Nephron (organoid): Measurements from ENCODE around the gene CHIT1.
A peak's percentile ranks its signal among the peaks of the same experiment; 100 is the strongest.

Experiments used
- H3K27ac Mint-ChIP-seq, 3 experiments: 2 replicates each; pipeline ENCODE4 v1.8.0; 2020; ENCODE audit warnings: mixed read lengths in 3 of 3, mild to moderate bottlenecking in 2 of 3, moderate library complexity in 1 of 3
- H3K27me3 Mint-ChIP-seq: 2 replicates; pipeline ENCODE4 v1.8.0; 2021; ENCODE audit warnings: low read depth, mild to moderate bottlenecking, moderate library complexity, mixed read lengths
- H3K36me3 Mint-ChIP-seq: 2 replicates; pipeline ENCODE4 v1.8.0; 2020; ENCODE audit warnings: low read depth, mixed read lengths
- H3K4me1 Mint-ChIP-seq: 2 replicates; pipeline ENCODE4 v1.8.0; 2020; ENCODE audit warnings: mixed read lengths
- H3K4me3 Mint-ChIP-seq, 3 experiments: 2 replicates each; pipeline ENCODE4 v1.8.0; 2020; ENCODE audit warnings: mild to moderate bottlenecking in 3 of 3, mixed read lengths in 3 of 3, moderate library complexity in 2 of 3
- H3K9me3 Mint-ChIP-seq: 2 replicates; pipeline ENCODE4 v1.8.0; 2020; ENCODE audit warnings: mixed read lengths
- CTCF ChIP-seq, 3 experiments: fragments of 200-600 bp; sonication (generic); IDR thresholded peaks; one replicate each; pipeline ENCODE4 v1.5.0; 2021; ENCODE audit warnings: antibody characterized with exemption in 3 of 3; ENCODE audit not compliant: unreplicated experiment in 3 of 3

CHIT1 gene

DNA sequence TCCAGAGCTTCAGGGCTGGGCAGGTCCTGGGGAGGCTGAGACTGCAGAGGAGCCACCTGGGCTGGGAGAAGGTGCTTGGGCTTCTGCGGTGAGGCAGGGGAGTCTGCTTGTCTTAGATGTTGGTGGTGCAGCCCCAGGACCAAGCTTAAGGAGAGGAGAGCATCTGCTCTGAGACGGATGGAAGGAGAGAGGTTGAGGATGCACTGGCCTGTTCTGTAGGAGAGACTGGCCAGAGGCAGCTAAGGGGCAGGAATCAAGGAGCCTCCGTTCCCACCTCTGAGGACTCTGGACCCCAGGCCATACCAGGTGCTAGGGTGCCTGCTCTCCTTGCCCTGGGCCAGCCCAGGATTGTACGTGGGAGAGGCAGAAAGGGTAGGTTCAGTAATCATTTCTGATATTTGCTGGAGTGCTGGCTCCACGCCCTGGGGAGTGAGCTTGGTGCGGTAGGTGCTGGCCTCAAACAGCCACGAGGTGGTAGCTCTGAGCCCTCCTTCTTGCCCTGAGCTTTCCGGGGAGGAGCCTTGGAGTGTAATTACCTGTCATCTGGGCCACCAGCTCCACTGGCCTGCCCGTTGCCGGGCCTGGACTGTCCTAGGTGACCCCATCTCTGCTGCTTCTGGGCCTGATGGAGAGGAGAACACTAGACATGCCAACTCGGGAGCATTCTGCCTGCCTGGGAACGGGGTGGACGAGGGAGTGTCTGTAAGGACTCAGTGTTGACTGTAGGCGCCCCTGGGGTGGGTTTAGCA, 63.1 kb downstream of the CHIT1 start:
- H3K4me1 Mint-ChIP-seq, result peaks cover 9% of the 10 kb centered on the region
- H3K27me3 Mint-ChIP-seq, result peaks cover 11% of the 10 kb centered on the region
- no peak overlapping the region for H3K27ac Mint-ChIP-seq
- H3K36me3 Mint-ChIP-seq, result no peaks in the 10 kb centered on the region
- H3K4me3 Mint-ChIP-seq, result no peak overlapping the region
- no peaks in the 10 kb centered on the region for H3K9me3 Mint-ChIP-seq
- TF ChIP-seq CTCF (IDR thresholded peaks at IDR 0.05; ENCODE audit: unreplicated experiment in 3 of 3), result peak in 1 of 3 experiments; percentile 16
